ENCODE measurements around the gene HCST. TPM values are rescaled to one million over a fixed set of nuclear protein-coding genes. Genes with fewer than 3 reads are reported as not detected.
"Not testable (repeated sequence)": the region's sequence is repeated elsewhere in the genome, so short reads cannot be mapped to it uniquely, and the experiment has no call there.

Gene HCST
- polyA plus RNA-seq, 6 donors from 2014 or later = 33.8 to 58.5 (median 47.5) TPM

- peak overlapping the region in 7 of 8 donors; percentile 47 to 86 (median 74) for H3K4me3 Mint-ChIP-seq
- no peak for ATAC-seq (ENCODE audit: low read depth in 2 of 2)
- H3K4me1 Mint-ChIP-seq = peaks cover 20 to 24% (median 21%) of the 10 kb centered on the region in 3 donors
- no peak for DNase-seq
- peaks cover 0 to 12% of the 10 kb centered on the region in 2 donors for H3K36me3 Mint-ChIP-seq
- H3K27ac Mint-ChIP-seq = peak overlapping the region in 1 of 6 donors; percentile 56
- H3K9me3 Mint-ChIP-seq = peaks cover 0 to 6% (median 0%) of the 10 kb centered on the region in 7 donors
- peaks cover 36 to 89% (median 89%) of the 10 kb centered on the region in 3 donors for H3K27me3 Mint-ChIP-seq
These were observed 33.5 kb upstream of the HCST start for GRCh38 chr19:35868823-35869326.

GRCh38 chr19:35869327-35870123, 32.8 kb upstream of the HCST start:
- Mint-ChIP-seq H3K36me3 (peaks cover 0 to 12% of the 10 kb centered on the region in 2 donors), H3K27ac (peak overlapping the region in 3 of 6 donors; percentile 2 to 88 (median 56)), H3K27me3 (peaks cover 39 to 89% (median 87%) of the 10 kb centered on the region in 3 donors), H3K9me3 (peaks cover 0 to 6% (median 0%) of the 10 kb centered on the region in 7 donors), H3K4me3 (peak overlapping the region; percentile 27 to 87 (median 80)), H3K4me1 (peaks cover 20 to 24% (median 21%) of the 10 kb centered on the region in 3 donors)
- ATAC-seq (ENCODE audit: low read depth in 2 of 2) (peak; percentile 80 to 82), DNase-seq (peak; percentile 60)

GRCh38 chr19:35870124-35870736, 32.1 kb upstream of the HCST start:
- ATAC-seq (ENCODE audit: low read depth in 2 of 2); H3K9me3 Mint-ChIP-seq; DNase-seq: not testable (repeated sequence)
- peaks cover 20 to 24% (median 21%) of the 10 kb centered on the region in 3 donors for H3K4me1 Mint-ChIP-seq
- H3K27me3 Mint-ChIP-seq = peaks cover 42 to 89% (median 86%) of the 10 kb centered on the region in 3 donors
- H3K4me3 Mint-ChIP-seq = peak overlapping the region; percentile 27 to 87 (median 79)
- peaks cover 0 to 12% of the 10 kb centered on the region in 2 donors for H3K36me3 Mint-ChIP-seq
- H3K27ac Mint-ChIP-seq = peak overlapping the region in 2 of 6 donors; percentile 2 to 72

- Mint-ChIP-seq H3K9me3 (peaks cover 0 to 6% (median 0%) of the 10 kb centered on the region in 7 donors), H3K27ac (no peak overlapping the region), H3K4me1 (peaks cover 20 to 24% (median 21%) of the 10 kb centered on the region in 3 donors)
These were observed 31.5 kb upstream of the HCST start for GRCh38 chr19:35870798-35871197.

DNA sequence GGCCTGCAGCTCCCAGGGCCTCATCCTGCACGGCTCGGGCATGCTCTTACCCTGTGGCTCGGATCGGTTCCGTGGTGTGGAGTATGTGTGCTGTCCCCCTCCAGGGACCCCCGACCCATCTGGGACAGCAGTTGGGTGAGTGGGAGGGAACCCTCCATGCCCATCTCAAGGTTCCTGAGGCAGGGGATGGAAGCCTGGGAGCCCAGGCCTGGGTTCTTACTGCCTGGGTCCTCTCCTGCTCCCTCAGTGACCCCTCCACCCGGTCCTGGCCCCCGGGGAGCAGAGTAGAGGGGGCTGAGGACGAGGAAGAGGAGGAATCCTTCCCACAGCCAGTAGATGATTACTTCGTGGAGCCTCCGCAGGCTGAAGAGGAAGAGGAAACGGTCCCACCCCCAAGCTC, 30.7 kb upstream of the HCST start:
- ATAC-seq (ENCODE audit: low read depth in 2 of 2) (no peak), DNase-seq (no peak)
- Mint-ChIP-seq H3K36me3 (peaks cover 0 to 21% of the 10 kb centered on the region in 2 donors), H3K9me3 (peaks cover 0 to 6% (median 0%) of the 10 kb centered on the region in 7 donors), H3K4me3 (no peak overlapping the region), H3K4me1 (peaks cover 20 to 24% (median 21%) of the 10 kb centered on the region in 3 donors), H3K27me3 (peaks cover 44 to 85% (median 81%) of the 10 kb centered on the region in 3 donors), H3K27ac (peak overlapping the region in 2 of 6 donors; percentile 48 to 89)

More at GRCh38 chr19:35870798-35871197, 31.5 kb upstream of the HCST start:
- Mint-ChIP-seq H3K36me3 (peaks cover 0 to 13% of the 10 kb centered on the region in 2 donors), H3K4me3 (peak overlapping the region in 1 of 8 donors; percentile 82), H3K27me3 (peaks cover 38 to 85% (median 81%) of the 10 kb centered on the region in 3 donors)
- ATAC-seq (ENCODE audit: low read depth in 2 of 2) (no peak), DNase-seq (no peak)

GRCh38 chr19:35872180-35872579, 30.1 kb upstream of the HCST start:
- ATAC-seq (ENCODE audit: low read depth in 2 of 2) = no peak

DNA sequence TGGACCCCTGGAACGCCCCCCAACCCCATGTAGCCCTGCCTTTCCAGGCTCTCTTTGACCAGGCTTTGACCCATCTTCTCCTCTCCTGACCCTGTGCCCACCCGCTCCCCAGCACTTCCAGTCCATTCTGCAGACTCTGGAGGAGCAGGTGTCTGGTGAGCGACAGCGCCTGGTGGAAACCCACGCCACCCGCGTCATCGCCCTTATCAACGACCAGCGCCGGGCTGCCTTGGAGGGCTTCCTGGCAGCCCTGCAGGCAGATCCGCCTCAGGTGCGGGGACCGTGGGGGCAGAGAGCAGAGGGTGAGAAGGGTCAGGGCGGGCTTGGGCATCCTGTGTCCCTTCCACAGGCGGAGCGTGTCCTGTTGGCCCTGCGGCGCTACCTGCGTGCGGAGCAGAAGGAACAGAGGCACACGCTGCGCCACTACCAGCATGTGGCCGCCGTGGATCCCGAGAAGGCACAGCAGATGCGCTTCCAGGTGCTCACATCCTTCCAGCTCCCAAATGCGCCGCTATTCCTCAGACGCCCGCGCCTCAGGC, 27.9 kb upstream of the HCST start:
- ATAC-seq (ENCODE audit: low read depth in 2 of 2) = no peak
- H3K36me3 Mint-ChIP-seq = peaks cover 0 to 21% of the 10 kb centered on the region in 2 donors
- H3K27ac Mint-ChIP-seq = no peak overlapping the region
- H3K9me3 Mint-ChIP-seq = peaks cover 0 to 6% (median 0%) of the 10 kb centered on the region in 7 donors
- no peak overlapping the region for H3K4me3 Mint-ChIP-seq
- peaks cover 10 to 13% (median 12%) of the 10 kb centered on the region in 3 donors for H3K4me1 Mint-ChIP-seq
- no peak for DNase-seq
- H3K27me3 Mint-ChIP-seq = peaks cover 44 to 93% (median 81%) of the 10 kb centered on the region in 3 donors

More at GRCh38 chr19:35872180-35872579, 30.1 kb upstream of the HCST start:
- no peak for DNase-seq
- Mint-ChIP-seq H3K9me3 (peaks cover 0 to 6% (median 0%) of the 10 kb centered on the region in 7 donors), H3K27ac (peak overlapping the region in 1 of 6 donors; percentile 89), H3K4me3 (no peak overlapping the region), H3K27me3 (peaks cover 47 to 86% (median 75%) of the 10 kb centered on the region in 3 donors), H3K4me1 (peaks cover 20 to 24% (median 21%) of the 10 kb centered on the region in 3 donors), H3K36me3 (peaks cover 0 to 21% of the 10 kb centered on the region in 2 donors)

DNA sequence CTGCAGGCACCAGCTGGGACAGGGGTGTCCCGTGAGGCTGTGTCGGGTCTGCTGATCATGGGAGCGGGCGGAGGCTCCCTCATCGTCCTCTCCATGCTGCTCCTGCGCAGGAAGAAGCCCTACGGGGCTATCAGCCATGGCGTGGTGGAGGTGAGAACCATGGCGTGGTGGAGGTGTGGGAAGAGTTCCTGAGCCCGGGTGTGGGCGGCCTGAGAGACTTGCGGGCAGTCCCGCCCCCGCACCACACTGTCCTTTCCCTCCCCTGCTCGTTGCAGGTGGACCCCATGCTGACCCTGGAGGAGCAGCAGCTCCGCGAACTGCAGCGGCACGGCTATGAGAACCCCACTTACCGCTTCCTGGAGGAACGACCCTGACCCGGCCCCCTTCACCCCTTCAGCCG, 23.3 kb upstream of the HCST start:
- no peak overlapping the region for H3K4me3 Mint-ChIP-seq
- no peaks in the 10 kb centered on the region for H3K9me3 Mint-ChIP-seq
- no peak for ATAC-seq (ENCODE audit: low read depth in 2 of 2)
- peaks cover 0 to 10% of the 10 kb centered on the region in 2 donors for H3K36me3 Mint-ChIP-seq
- H3K27me3 Mint-ChIP-seq = peaks cover 36 to 59% (median 48%) of the 10 kb centered on the region in 3 donors
- H3K4me1 Mint-ChIP-seq = peaks cover 10 to 16% (median 11%) of the 10 kb centered on the region in 3 donors
- no peak overlapping the region for H3K27ac Mint-ChIP-seq
- no peak for DNase-seq

DNA sequence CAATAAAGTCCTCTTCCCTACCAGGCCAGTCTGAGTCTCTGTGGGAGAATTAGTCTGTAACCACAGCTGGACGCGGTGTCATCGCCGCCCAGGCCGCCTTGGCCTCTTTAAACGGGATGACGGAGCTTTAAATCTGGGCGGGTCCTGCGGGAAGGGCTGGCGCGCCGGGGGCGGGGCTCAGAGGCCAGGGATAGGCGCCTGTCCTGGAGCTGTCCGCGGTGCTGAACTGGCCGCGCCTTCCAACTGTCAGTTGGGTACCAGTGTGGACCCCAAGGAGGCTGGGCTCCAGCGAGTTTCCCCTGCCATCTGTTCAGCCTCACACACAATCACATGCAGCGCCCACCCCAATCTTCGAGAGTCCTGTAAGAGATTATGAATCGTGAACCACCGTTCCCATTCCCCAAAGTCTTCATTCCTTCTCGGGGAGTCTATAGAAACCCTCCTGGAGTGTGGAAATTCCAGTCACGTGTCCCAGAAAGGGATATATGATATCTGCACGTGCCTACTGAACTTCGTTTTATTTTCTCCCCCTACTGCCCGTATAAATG, 22.5 kb upstream of the HCST start:
- Mint-ChIP-seq H3K27ac (peak overlapping the region in 2 of 6 donors; percentile 67 to 83), H3K36me3 (peaks cover 0 to 10% of the 10 kb centered on the region in 2 donors), H3K4me1 (peaks cover 15 to 19% (median 17%) of the 10 kb centered on the region in 3 donors)

GRCh38 chr19:35882114-35882832, 20.1 kb upstream of the HCST start:
- peak overlapping the region in 5 of 6 donors; percentile 47 to 100 (median 86) for H3K27ac Mint-ChIP-seq
- peaks cover 14 to 31% (median 30%) of the 10 kb centered on the region in 3 donors for H3K27me3 Mint-ChIP-seq
- peaks cover 18 to 25% (median 23%) of the 10 kb centered on the region in 3 donors for H3K4me1 Mint-ChIP-seq
- peaks cover 7 to 15% of the 10 kb centered on the region in 2 donors for H3K36me3 Mint-ChIP-seq
- DNase-seq (peak; percentile 66), ATAC-seq (ENCODE audit: low read depth in 2 of 2) (peak; percentile 25 to 46)
- H3K4me3 Mint-ChIP-seq = peak overlapping the region in 2 of 8 donors; percentile 52 to 67
- H3K9me3 Mint-ChIP-seq = no peaks in the 10 kb centered on the region

More for the DNA sequence above, 22.5 kb upstream of the HCST start:
- no peaks in the 10 kb centered on the region for H3K9me3 Mint-ChIP-seq
- H3K27me3 Mint-ChIP-seq = peaks cover 30 to 51% (median 43%) of the 10 kb centered on the region in 3 donors
- ATAC-seq (ENCODE audit: low read depth in 2 of 2) = peak in 1 of 2 donors; percentile 22
- peak; percentile 45 for DNase-seq
- peak overlapping the region in 1 of 8 donors; percentile 84 for H3K4me3 Mint-ChIP-seq

DNA sequence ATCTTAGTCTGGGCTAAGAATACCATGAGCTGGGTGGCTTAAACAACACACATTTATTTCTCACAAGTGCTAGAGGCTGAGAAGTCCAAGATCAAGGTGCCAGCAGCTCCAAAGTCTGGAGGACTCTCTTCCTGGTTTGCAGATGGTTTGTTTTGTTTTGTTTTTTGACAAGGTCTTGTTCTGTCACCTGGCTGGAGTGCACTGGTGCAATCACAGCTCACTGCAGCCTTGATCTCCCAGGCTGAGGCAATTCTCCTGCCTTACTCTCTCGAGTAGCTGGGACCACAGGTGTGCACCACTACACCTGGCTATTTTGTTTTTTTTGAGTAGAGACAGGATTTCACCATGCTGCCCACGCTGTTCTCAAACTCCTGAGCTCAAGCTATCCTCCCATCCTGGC, 18.4 kb upstream of the HCST start:
- H3K27ac Mint-ChIP-seq = peak overlapping the region; percentile 49 to 100 (median 72)
- peaks cover 23 to 29% (median 28%) of the 10 kb centered on the region in 3 donors for H3K4me1 Mint-ChIP-seq
- peaks cover 8 to 15% (median 14%) of the 10 kb centered on the region in 3 donors for H3K27me3 Mint-ChIP-seq
- DNase-seq = peak; percentile 23
- H3K4me3 Mint-ChIP-seq = peak overlapping the region in 3 of 8 donors; percentile 29 to 51 (median 47)
- no peaks in the 10 kb centered on the region for H3K9me3 Mint-ChIP-seq
- ATAC-seq (ENCODE audit: low read depth in 2 of 2) = peak; percentile 8
- H3K36me3 Mint-ChIP-seq = peaks cover 17 to 30% of the 10 kb centered on the region in 2 donors
